ENCODE results near the gene EFNB2.

EFNB2 gene

GRCh38 chr13:106468207-106468606, 67.3 kb downstream of the EFNB2 start:
- TF ChIP-seq CTCF (IDR thresholded peaks at IDR 0.05; ENCODE audit: low read depth, low read length): no peak
- Histone ChIP-seq H3K27ac (no peak overlapping the region), H3K9me3 (ENCODE audit: severe bottlenecking) (no peaks in the 10 kb centered on the region), H3K36me3 (no peaks in the 10 kb centered on the region), H3K27me3 (ENCODE audit: insufficient read depth, low read depth, severe bottlenecking) (no peaks in the 10 kb centered on the region), H3K4me3 (ENCODE audit: low read depth, low read length) (no peak overlapping the region)
- DNase-seq: no peak

- Histone ChIP-seq H3K9me3 (ENCODE audit: severe bottlenecking) (no peaks in the 10 kb centered on the region), H3K27ac (no peak overlapping the region), H3K4me3 (ENCODE audit: low read depth, low read length) (no peak overlapping the region), H3K27me3 (ENCODE audit: insufficient read depth, low read depth, severe bottlenecking) (no peaks in the 10 kb centered on the region), H3K36me3 (no peaks in the 10 kb centered on the region)
- DNase-seq: no peak
- no peak for TF ChIP-seq CTCF (IDR thresholded peaks at IDR 0.05; ENCODE audit: low read depth, low read length)
Observed at GRCh38 chr13:106467427-106468122, 67.9 kb downstream of the EFNB2 start.

- Histone ChIP-seq H3K27ac (no peak overlapping the region), H3K4me3 (ENCODE audit: low read depth, low read length) (no peak overlapping the region), H3K27me3 (ENCODE audit: insufficient read depth, low read depth, severe bottlenecking) (no peaks in the 10 kb centered on the region), H3K36me3 (no peaks in the 10 kb centered on the region), H3K9me3 (ENCODE audit: severe bottlenecking) (no peaks in the 10 kb centered on the region)
- DNase-seq: peak; percentile 25
- no peak for TF ChIP-seq CTCF (IDR thresholded peaks at IDR 0.05; ENCODE audit: low read depth, low read length)
Observed at GRCh38 chr13:106466691-106467426, 68.6 kb downstream of the EFNB2 start.

- Histone ChIP-seq H3K4me3 (ENCODE audit: low read depth, low read length) (no peak overlapping the region), H3K9me3 (ENCODE audit: severe bottlenecking) (no peaks in the 10 kb centered on the region), H3K27ac (no peak overlapping the region), H3K36me3 (no peaks in the 10 kb centered on the region), H3K27me3 (ENCODE audit: insufficient read depth, low read depth, severe bottlenecking) (no peaks in the 10 kb centered on the region)
- DNase-seq: no peak
- TF ChIP-seq CTCF (IDR thresholded peaks at IDR 0.05; ENCODE audit: low read depth, low read length): no peak
Observed at GRCh38 chr13:106464076-106464475, 71.4 kb downstream of the EFNB2 start.

GRCh38 chr13:106462710-106463109, 72.8 kb downstream of the EFNB2 start:
- TF ChIP-seq CTCF (IDR thresholded peaks at IDR 0.05; ENCODE audit: low read depth, low read length): no peak
- no peaks in the 10 kb centered on the region for H3K27me3 ChIP-seq (ENCODE audit: insufficient read depth, low read depth, severe bottlenecking)
- no peak overlapping the region for H3K27ac ChIP-seq
- no peak overlapping the region for H3K4me3 ChIP-seq (ENCODE audit: low read depth, low read length)
- DNase-seq: no peak
- H3K9me3 ChIP-seq (ENCODE audit: severe bottlenecking): no peaks in the 10 kb centered on the region
- no peaks in the 10 kb centered on the region for H3K36me3 ChIP-seq
